GM12878 (cell line): ENCODE results near the gene PAK2. TPM values are rescaled to one million over a fixed set of nuclear protein-coding genes. Genes with fewer than 3 reads are reported as not detected.

Experiments
- CBX5 ChIP-seq: sonication (generic); IDR thresholded peaks from 2 replicates; pipeline ENCODE4 v1.6.1; 2016; ENCODE audit warnings: low read depth, moderate library complexity, mild to moderate bottlenecking, inconsistent platforms
- EZH2 ChIP-seq: IDR thresholded peaks from 2 replicates; pipeline ENCODE4 v1.6.1; 2012; ENCODE audit warnings: low read depth, mild to moderate bottlenecking, control low read depth, inconsistent platforms, low read length, borderline replicate concordance; ENCODE audit not compliant: control insufficient read depth
- HCFC1 ChIP-seq: fragments of 150-350 bp; IDR thresholded peaks from 2 replicates; pipeline ENCODE4 v1.6.1; 2014; ENCODE audit warnings: low read length
- JUNB ChIP-seq: IDR thresholded peaks from 2 replicates; pipeline ENCODE4 v1.6.1; 2016; ENCODE audit warnings: antibody characterized with exemption, mild to moderate bottlenecking
- KLF5 ChIP-seq: fragments of 450-650 bp; IDR thresholded peaks from 2 replicates; pipeline ENCODE4 v1.6.1; 2014; ENCODE audit warnings: mild to moderate bottlenecking; ENCODE audit not compliant: partially characterized antibody
- MXI1 ChIP-seq: fragments of 150-350 bp; IDR thresholded peaks from 2 replicates; pipeline ENCODE4 v1.6.1; 2011; ENCODE audit warnings: low read depth, mild to moderate bottlenecking, inconsistent platforms, low read length, improper control_type of control experiment
- PRDM15 ChIP-seq: fragments of 450-650 bp; formaldehyde crosslinking; IDR thresholded peaks from 2 replicates; pipeline ENCODE4 v1.4.0; 2020; ENCODE audit warnings: mild to moderate bottlenecking, moderate library complexity
- RCOR1 ChIP-seq: conservative IDR thresholded peaks from 2 replicates; pipeline ENCODE4 v1.6.1; 2012; ENCODE audit warnings: low read depth, low read length, improper control_type of control experiment
- RFX5 ChIP-seq: IDR thresholded peaks from 2 replicates; pipeline ENCODE4 v1.6.1; 2011; ENCODE audit warnings: low read depth, low read length, improper control_type of control experiment
- TCF12 ChIP-seq: IDR thresholded peaks from 2 replicates; pipeline ENCODE4 v1.6.1; 2011; ENCODE audit warnings: low read depth, mild to moderate bottlenecking, low read length
- WRNIP1 ChIP-seq: IDR thresholded peaks from 2 replicates; pipeline ENCODE4 v1.6.1; 2011; ENCODE audit warnings: low read depth, low read length, improper control_type of control experiment, borderline replicate concordance
- YBX1 ChIP-seq: fragments of 450-650 bp; IDR thresholded peaks from 2 replicates; pipeline ENCODE4 v1.6.1; 2016; ENCODE audit warnings: antibody characterized with exemption
- polyA plus RNA-seq, 11 experiments: library from polyadenylated mRNA; depleted of rRNA in 4 of 11; unstranded in 6 of 11; stranded (reverse) in 5 of 11; fragments of >200 nt; fragmentation: Nextera tagmentation in 4 of 11; fragmentation: Illumina TruSeq in 1 of 11; extraction: Ambion mirVana in 4 of 11; extraction: Trizol in 1 of 11; gene quantifications; 1 replicate in 1 of 11; 2 replicates in 10 of 11; pipeline versions ENCODE4 v1.2.1 to v1.2.3, GENCODE V29; 2011 to 2016; ENCODE audit warnings: inconsistent platforms in 2 of 11, missing spikeins in 2 of 11, low read depth in 1 of 11
- total RNA-seq, 4 experiments: library from RNA; depleted of rRNA in 3 of 4; stranded (reverse); fragments of >200 nt in 3 of 4; fragmentation: Illumina TruSeq in 1 of 4; extraction: Trizol in 1 of 4; gene quantifications; 2 replicates each; pipeline versions ENCODE4 v1.2.1 to v1.2.3, GENCODE V29; 2013 to 2021

The PAK2 gene
- total and polyA plus RNA-seq, 10 of the 15 experiments (the other 5 are each of a cell fraction or from before 2014, with no cell fraction given) = 9.0 to 59.1 (median 27.0) TPM

GRCh38 chr3:196711838-196712513 is 27.7 kb upstream of the PAK2 start, which contains the start of the genes CEP19 and PIGX (continued):
- TF ChIP-seq EZH2 (no peak), WRNIP1 (no peak), YBX1 (no peak), RCOR1 (no peak), KLF5 (peak; percentile 65), MXI1 (peak; percentile 91), TCF12 (0 out of 2 replicates have a peak, but pooled peaks have one; percentile 59), RFX5 (no peak), JUNB (peak; percentile 58; the same call in 1 of the 2 replicates), HCFC1 (no peak), CBX5 (no peak; the same call in 1 of the 2 replicates), PRDM15 (no peak)
- TF ChIP-seq, all 136 proteins: peak for 56
